ENCODE measurements around the gene MRPS7.

Gene MRPS7

GRCh38 chr17:75261336-75262111, at the start of gene MRPS7, which contains the start of gene GGA3:
Gene MRPS7, plus strand, starts transcription at chr17:75261879. Its CDS starts 22 bp downstream, at chr17:75261901.
Gene GGA3, minus strand, starts transcription at chr17:75261606. Its CDS starts 19 bp downstream, at chr17:75261587.
- DNase-seq, result peak; percentile 88

DNA sequence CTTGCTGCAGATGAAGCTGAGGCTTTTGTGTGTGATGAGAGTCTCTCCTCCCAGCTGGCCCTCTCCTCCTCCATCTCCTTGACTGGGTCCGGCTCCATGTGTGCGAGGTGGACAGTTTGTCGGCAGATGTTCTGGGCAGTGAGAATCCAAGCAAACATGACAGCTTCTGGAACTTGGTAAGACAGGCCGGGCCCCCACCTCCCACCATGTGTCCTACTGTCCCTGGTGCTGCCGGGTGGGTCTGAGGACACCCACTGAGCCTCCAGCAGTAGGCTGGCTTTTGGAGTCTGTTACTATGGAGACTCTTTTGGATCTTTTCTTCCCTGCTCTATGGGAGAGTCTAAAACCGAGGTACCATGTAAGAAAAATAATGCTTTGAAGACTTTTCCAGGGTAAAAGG, 43.5 kb upstream of the MRPS7 start:
- DNase-seq, result no peak

DNA sequence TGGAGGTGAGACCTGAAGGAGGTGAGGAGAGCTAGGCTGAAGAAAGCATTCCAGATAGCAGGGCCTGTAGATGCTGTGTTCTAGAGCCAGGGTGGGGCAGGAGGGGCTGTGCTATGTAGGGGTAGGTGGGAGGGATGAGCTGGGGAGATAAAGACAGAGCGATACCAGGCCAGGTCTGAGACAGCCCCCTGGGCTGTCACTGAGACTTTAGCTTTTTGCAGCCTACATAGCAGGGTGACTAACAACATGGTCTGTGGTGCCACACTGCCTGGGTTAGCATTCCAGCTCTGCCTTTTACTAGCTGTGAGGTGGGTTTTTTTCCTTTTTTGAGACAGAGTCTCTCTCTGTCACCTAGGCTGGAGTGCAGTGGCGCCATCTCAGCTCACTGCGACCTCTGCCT, 41.9 kb upstream of the MRPS7 start:
- no peak for DNase-seq

- DNase-seq, result no peak
Observed at GRCh38 chr17:75225016-75225415, 36.7 kb upstream of the MRPS7 start.

DNA sequence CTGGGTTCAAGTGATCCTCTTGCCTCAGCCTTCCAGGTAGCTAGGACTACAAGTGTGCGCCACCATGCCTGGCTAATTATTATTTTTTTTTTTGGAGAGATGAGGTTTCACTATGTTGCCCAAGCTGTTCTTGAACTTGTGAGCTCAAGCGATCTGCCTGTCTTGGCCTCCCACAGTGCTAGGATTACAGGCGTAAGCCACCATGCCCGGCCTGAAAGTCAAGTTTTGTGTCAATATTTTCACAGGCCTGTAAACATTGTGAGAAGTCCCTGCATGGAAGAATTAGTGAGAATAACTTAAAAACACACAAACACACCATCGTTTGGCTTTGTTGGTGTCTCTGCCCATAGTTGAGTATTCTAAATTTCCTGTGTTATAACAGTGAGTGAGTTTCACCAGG, 34.0 kb upstream of the MRPS7 start:
- no peak for DNase-seq

GRCh38 chr17:75228305-75228704, 33.4 kb upstream of the MRPS7 start:
- DNase-seq, result no peak

DNA sequence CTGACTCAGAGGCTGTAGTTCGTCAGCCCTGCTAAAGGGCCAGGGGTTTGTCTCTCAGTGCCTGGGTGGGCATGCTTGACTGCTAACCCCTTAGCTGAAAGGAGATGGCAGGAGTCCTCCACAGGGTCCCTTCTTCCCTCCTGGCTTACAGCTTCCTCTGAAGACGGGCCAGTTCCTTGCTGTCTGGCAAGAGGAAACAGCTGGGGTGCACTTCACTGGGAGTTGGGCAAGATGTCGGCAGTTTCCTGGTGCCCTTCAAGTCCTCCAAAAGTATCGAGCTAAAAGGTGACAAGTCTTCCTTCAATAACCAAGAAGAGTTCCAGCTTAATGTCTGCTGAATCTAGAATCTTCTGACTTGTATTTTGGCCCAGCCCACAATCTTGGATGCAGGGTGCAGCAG, 32.8 kb upstream of the MRPS7 start:
- no peak for DNase-seq

- DNase-seq, result no peak
Observed at GRCh38 chr17:75231071-75231470, 30.6 kb upstream of the MRPS7 start.

- DNase-seq, result no peak
Observed at GRCh38 chr17:75231741-75232464, 29.8 kb upstream of the MRPS7 start.

DNA sequence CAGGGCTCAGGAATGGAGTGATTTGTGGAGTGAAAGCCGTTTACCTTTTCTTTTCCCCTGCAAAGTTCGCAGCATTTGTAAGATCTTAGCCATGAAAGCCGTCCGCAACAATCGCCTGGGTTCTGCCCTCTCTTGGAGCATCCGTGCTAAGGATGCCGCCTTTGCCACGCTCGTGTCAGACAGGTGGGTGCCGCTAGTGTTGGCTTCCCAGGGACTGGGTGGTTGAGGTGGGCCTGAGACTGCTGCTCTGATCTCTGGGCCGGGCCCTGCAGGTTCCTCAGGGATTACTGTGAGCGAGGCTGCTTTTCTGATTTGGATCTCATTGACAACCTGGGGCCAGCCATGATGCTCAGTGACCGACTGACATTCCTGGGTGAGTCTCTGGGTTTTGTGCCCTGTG, 28.9 kb upstream of the MRPS7 start:
- DNase-seq, result no peak

DNA sequence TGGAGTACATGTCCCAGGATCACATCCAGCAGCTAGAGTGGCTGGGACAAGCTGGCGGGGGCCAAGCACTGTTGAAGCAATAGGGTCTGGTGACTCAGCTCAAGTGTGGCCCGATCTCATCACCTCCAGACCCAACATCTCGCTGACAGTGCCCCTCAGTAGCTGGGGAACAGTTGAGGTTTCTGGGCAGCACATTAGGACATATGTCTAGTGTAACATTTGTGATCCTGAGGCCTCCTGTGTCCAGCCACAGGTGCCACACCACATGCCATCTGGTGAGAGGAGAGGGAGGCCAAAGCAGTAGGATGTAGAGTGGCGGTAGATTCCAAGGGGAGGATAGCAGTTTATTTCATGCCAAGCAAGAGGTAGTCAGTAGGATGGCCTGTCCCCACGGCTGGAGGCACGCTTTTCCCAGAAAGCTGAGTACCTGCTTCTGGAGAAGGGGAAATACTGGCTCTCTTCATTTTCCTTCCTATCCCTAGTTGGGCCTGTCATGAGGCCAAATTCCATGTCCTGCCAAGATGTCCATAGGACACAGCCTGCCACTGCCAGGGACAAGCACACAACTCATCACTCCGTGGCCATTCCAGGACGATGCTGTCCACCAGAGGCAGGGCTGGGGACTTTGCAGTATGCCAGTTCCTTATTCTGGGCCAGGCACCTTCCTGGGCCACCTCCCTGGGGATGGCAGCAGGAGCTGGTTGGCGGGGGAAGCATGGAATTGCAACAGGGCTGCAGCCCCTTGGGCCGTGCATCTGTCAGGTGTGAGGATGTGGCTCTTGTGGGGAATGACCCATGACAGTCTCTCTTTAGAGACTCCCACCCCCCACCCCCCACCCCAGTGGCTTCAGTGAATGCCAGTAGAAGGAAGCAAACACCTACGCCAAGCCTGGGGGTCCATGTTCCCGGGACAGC, 24.3 kb upstream of the MRPS7 start:
- no peak for DNase-seq

GRCh38 chr17:75238020-75238580, 23.6 kb upstream of the MRPS7 start:
- no peak for DNase-seq

GRCh38 chr17:75238684-75239191, 22.9 kb upstream of the MRPS7 start:
- peak; percentile 23 for DNase-seq

DNA sequence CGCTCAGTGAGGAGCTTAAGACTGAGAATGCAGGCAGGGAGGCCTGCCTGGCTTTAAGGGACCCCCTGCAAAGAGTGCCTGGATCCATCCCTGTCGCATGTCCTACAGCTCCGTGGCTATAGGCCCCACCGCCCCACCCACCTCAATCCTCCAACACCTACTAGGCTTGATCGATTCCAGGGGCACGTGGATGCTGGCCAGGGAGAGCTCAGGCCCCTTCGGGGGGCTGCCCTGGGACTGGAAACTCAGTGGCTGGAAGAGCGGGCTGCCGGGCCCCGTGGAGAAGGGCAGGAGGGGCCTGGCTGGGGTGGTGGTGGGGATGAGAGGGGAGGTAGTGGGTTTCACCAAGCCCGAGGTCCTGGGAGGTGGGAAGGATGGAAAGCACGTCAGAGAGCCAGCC, 22.5 kb upstream of the MRPS7 start:
- DNase-seq, result no peak

DNA sequence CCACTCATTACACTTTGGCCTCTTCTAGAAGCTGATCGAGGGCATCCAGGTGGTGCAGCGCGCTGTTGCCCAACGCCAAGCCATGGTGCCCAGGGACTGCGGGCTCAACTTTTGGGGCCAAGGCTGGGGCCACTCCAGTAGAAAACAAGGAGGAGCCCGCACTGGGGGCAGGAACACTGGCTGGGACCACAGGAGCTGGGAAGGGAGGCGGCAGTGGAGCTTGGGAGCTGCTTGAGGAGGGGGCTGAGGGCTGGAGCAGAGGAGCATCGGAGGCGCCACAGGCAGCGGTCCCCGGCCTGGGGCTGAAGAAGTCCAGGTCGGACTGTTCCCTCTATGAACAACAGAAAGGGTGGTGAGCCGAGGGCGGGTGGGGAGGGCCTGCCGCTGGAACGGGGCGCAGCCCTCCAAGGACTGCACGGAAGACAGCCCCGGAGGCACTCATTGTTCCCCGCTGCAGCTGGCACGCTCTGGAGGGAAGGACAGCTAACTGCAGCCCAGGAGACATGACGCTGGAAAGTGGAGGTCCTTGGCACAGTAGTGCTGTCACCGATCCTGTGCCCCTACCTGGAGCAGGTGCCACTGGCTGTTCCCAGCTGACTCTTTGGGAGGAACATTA, 21.8 kb upstream of the MRPS7 start:
- no peak for DNase-seq

DNA sequence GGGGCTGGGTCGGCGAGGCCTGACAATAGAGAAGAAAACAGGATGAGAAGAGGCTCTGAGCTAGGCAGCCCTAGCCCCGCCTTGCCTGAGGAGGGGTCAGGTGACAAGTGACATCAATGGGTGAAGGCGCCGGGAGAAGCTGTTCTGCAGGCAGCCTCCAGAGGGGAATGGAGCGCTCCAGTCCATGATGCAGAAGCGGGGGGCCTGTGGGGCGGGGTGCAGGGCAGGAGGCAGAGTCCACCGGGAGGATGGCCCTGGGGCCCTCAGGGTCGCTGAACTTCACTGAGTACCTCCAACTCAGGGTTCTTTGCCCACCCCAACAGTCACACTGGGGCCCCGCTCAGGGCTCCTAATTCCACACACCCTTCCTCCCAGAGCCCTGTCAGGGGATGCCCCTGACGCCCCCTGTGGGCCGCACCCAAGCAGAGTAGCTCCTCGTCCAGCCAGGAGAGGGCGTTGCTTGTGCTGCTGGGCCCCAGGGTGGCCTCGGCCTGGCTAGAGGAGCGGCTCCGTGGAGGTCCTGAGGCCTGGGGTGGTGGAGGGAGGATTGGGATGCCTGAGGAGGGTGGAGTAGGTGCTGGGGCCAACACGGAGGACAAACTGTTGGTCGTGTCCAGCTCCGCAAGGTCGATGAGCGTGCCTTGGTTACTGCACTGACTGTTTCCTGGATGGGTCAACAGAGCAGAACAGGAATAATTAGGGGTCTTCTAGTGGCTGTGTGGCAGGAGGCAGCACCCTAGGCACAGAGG, 21.1 kb upstream of the MRPS7 start:
- peak; percentile 30 for DNase-seq

DNA sequence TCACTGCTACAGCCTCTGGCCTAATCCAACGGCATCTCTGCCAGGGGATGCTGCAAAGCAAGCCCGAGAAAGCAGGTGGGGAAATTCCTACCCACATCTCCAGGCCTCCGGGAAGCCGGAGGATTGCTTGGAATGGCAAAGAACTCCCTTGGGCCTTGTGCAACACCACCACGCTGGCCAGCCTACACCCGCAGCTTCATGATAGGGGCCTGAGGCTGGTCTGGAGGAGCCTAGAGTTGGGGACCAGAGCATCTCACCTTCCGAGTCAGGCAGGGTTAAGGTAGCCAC, 20.6 kb upstream of the MRPS7 start:
- no peak for DNase-seq

GRCh38 chr17:75241502-75241901, 20.2 kb upstream of the MRPS7 start:
- DNase-seq, result no peak

- no peak for DNase-seq
Observed at GRCh38 chr17:75241996-75242460, 19.7 kb upstream of the MRPS7 start.

DNA sequence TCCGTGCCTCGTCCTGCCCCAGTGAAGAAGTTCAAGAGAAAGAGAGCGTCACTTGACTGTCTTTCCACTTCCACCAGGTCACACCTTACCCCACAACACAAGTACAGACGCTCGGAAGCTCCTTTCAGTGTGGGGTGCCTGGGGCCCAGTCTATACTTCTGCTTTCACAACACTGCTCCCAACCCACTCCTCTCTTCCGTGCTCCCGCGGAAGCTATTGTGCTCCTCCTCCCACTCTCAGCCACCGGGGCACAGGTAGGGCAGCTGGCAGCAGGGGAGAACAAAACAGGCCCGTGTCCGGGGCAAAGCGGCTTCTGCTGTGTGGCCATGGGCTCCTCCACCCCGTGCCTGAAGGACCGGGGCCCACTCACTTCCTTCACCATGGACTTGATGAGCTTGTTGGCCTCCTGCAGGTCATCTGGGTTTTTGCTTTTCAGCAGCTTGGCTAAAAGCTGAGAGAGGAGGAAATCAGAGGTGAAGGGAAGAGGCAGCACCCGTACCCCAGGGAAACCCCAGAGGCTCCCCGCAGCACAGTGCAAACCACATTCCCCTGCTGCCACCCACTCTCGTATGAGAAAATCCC, 19.1 kb upstream of the MRPS7 start:
- DNase-seq, result no peak
